GM21381 (cell line): ENCODE results near the gene TSHZ2.

ENCODE experiments used
- ATAC-seq: cut with Tn5 transposase; IDR thresholded peaks from one replicate; pipeline ENCODE4 v1.9.1; 2021; ENCODE audit warnings: mild to moderate bottlenecking, moderate library complexity; ENCODE audit not compliant: unreplicated experiment

Gene TSHZ2

DNA sequence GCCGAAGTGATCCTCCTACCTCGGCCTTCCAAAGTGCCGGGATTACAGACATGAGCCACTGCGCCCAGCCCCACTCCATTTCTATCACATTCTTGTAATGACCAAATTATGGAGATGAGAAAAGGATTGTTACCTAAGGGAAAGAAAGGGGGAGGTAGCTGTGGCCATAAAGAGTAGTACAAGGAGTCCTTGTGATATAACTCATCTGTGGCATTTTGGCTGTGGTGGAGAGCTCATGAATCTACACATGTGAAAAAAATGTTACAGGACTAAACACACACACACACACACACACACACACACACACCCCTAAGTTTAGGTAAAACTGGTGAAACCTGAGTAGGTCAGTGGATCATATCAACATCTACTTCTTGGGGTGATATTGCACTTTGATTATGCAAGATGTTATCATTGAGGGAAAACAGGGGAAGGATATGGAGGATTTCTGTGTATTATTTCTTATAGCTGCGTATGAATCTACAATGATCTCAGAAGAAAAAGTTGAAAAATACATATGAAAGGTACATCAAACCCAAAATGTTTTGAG is 251.5 kb downstream of the TSHZ2 start:
- no peak for ATAC-seq

DNA sequence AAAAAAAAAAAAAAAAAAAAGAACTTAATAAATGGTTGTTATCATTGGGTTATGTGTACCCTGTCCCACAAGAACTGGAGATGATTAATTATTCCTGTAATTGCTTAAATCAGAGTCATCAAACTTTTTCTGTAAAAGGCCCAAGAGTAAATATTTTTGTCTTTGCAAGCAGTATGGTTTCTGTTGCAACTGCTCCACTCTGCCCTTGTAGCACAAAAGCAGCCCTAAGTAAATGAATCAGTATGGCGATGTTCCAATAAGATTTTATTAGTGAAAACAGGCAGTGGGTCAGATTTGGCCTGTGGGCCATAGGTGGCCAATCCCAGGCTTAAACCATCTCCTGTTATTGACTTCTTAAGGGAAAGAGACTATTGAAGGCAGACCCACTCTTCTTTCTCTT is 252.7 kb downstream of the TSHZ2 start:
- ATAC-seq, result no peak

DNA sequence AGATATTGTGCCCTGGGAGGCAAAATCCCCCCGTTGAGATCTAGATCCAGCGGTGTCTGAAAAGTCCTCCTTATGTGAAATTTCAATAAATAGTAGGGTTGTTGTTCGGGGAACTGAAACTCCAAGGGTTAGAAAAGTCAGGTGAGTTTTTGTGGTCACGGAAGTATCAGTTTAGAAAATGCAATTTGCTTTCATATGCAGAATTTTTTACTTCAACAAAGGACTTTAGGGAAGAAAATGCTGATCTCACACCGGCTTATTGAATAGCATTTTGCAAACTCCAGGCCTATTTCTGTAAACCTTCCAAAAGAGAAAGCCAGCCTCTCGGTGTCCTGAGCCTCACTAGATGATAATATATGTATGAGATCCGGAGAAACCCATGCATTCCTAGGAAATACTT is 254.7 kb downstream of the TSHZ2 start:
- no peak for ATAC-seq

DNA sequence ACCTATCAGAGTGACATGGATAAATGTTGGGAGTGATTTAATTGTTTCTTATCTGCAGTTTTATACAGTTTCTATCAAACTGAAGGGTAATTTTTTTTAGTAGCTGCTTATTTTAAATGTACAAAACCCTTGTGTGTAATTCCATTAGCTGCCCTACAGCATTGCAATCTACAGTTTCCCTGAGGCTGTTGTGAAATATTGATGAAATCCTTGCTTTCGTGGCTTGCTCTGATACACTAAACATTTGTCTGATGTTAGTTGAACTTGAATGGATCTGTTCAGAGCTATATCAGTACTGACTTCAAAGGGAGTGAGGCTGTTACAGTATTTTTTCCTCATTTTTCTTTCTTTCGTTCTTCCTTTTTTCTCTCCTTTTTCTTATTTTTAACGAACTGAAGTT is 255.4 kb downstream of the TSHZ2 start:
- no peak for ATAC-seq

DNA sequence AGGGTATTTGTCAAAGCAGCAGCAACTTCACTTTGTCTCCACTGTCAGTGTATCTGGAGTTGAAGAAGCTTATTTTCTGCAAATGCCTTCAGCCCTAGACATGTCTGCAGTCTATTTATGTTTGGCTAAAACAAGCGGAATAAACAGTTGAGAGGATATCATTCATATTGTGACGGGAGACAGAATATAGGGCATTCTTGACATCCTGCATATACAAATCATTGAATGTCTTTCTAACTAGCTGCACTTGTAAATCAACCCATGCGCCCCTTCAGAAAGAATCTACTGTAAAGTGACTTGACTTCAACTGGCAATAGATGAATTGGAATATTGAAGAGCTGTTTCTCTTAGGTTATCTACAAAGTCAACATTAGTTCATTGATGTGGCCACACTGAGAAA is 258.9 kb downstream of the TSHZ2 start:
- no peak for ATAC-seq

DNA sequence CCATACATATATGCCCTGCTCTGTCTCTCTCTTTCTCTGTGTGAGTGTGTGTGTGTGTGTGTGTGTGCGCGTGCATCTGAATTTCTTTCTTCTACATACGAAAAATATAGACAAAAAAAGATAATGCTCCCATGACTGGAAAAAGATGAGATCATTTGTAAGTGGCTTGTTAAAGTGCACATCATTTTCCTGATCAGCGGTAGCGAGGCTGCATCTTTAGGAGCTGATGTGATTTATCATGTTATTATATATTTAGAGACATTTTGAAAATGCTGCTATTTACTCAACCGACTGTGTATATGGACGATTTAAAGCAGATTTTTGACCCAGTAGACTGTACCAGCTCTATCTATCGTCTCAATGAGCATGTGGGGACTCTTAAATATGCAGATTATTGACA is 265.3 kb downstream of the TSHZ2 start:
- no peak for ATAC-seq

DNA sequence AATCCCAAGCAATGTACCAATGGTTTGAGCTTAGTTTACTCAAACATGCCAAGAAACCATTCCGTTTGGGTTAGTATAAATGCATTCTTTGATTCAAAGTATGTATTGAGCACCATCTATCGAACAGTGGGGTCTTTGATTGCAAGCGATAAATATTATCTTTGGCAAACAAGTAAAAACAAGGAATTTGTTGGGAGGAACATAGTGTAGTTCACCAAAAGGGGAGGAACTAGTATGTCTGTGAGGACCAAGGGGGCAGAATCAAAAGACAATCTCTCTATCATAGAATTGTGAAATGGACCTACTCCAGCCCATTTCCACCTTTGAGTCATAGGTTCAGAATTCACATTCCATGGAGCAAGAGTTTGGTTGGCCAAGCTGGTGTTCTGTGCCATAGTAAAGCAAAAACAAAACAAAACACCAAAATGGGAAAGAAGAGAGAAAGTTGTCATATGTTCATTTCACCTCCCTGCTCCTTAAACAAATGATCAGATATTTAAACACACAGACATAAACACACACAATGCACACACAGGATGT is 266.0 kb downstream of the TSHZ2 start:
- ATAC-seq, result no peak

DNA sequence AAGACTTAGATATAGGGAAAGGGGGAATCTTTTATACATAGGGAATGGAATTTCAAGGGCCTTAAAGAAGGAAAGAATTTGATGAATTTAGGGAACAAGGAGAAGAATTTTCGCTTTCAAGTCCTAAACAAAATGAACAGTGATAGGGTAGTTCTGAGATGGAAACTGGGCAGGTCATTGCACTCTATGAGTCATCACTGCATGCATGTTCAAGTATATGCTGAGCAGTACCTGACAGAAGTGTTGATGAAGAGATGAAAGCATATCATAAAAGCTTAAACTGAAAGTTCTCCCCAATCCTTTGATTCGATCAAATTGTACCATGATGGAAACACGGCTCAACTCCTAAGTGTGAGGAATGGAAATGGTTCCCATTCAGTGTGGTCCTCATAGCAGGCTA is 271.0 kb downstream of the TSHZ2 start:
- ATAC-seq, result no peak

DNA sequence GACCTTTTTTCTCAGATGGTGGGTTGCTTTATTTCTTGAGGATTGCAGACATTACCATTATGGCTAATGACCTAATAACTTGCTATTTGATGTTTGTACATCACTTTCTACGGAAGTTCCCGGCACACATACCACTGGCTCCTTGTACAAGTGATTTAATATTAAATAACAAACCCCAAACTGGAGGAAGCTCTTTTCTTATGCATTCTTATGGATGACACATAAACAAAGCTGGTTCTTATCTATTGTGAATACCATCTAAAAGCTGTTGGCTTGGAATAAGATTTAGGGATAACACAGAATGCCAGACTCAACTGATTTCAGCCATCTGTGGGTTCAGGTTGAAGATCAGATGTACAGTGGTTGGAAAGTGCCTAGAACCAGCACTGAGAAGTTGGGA is 272.6 kb downstream of the TSHZ2 start:
- no peak for ATAC-seq

DNA sequence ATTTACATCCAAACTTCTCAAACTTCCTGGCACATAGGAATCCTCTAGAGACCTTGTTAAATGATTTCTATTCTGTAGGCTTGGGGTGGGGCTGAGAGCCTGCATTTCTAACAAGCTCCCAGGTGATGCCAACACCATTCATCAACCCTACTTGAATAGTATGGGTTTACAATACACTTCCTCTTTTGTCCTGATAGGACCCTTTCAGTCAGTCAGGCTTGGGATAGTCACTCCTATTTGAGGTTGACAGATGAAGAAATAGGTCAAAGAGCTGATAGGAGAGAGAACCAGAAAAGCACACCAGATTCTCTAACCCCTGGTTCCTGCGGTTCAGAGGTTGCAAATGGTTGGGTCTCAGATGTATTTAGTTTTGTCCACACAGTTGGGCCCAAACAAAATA is 273.4 kb downstream of the TSHZ2 start:
- no peak for ATAC-seq

DNA sequence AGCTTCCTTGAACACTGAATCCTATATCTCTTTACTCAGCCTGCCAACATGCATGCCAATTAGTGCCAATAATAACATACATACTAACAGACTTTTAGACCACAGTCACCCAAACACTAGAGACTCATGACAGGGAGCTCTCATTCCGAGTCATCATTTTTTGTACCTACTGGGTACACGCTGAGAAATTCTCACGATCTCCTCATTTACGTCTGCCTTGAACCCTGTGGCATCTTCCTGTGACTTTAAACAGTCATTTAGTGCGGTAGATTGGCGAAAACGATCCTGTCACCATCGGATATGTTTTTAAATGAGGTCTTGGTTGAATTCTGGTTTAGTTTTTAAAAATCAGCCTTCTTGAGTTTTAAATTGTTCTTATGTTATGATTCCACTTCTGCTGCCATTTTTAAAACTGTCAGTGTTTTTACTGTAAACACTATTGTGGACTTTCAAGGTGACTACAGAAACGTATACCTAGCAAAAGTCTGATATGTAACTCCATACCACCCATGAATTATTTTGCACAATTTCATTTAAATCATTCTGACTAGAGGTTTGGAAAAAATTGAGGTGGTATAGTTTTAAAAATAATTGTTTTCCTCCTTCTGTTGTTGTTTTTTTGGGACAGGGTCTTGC is 275.4 kb downstream of the TSHZ2 start:
- ATAC-seq, result no peak

DNA sequence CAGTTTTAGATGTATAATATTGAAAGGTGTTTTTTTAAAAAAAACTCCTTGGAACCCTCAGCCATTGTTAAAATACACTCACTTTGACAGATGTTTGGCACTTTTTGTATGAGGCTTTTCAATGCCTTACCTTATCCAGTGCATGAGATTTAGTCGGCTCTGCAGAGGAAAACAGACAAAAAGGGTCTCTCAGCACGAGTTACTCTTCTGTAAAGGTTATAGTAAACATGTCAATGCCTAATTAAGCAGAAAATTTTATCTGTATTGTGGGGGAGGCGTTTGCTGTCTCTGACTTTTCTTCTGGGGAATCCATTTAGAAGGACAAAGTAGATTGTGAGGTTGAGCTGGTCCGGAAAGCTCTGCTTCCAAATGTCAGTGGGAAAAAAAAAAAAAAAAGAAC is 278.3 kb downstream of the TSHZ2 start:
- no peak for ATAC-seq

DNA sequence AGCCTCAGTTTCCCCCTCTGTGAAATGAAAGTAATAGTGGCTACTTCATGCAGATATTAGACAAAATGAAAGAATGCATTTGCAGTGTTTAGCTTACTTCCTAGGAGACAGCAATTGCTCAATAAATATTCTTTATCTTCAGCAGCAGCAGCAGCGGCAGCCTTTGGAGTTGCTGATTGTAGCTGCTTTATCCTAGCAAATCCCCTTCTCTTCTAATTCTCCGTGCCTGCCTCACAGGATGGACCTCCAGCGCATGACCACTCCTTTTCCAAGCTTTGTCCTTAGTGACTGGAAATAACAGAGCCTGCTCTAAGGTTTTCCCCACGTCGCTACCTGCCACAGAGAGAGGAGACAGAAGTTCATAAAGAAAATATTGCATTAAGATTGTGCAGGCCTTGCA is 279.8 kb downstream of the TSHZ2 start:
- no peak for ATAC-seq

DNA sequence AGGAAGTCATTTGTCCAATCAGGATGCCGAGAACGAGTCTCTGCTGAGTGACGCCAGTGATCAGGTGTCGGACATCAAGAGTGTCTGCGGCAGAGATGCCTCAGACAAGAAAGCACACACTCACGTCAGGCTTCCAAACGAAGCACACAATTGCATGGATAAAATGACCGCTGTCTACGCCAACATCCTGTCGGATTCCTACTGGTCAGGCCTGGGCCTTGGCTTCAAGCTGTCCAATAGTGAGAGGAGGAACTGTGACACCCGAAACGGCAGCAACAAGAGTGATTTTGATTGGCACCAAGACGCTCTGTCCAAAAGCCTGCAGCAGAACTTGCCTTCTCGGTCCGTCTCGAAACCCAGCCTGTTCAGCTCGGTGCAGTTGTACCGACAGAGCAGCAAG is 281.5 kb downstream of the TSHZ2 start:
- no peak for ATAC-seq

DNA sequence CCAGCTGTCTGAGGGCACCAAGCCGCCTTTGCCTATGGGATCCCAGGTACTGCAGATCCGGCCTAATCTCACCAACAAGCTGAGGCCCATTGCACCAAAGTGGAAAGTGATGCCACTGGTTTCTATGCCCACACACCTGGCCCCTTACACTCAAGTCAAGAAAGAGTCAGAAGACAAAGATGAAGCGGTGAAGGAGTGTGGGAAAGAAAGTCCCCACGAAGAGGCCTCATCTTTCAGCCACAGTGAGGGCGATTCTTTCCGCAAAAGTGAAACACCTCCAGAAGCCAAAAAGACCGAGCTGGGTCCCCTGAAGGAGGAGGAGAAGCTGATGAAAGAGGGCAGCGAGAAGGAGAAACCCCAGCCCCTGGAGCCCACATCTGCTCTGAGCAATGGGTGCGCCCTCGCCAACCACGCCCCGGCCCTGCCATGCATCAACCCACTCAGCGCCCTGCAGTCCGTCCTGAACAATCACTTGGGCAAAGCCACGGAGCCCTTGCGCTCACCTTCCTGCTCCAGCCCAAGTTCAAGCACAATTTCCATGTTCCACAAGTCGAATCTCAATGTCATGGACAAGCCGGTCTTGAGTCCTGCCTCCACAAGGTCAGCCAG is 283.0 kb downstream of the TSHZ2 start:
- ATAC-seq, result no peak

DNA sequence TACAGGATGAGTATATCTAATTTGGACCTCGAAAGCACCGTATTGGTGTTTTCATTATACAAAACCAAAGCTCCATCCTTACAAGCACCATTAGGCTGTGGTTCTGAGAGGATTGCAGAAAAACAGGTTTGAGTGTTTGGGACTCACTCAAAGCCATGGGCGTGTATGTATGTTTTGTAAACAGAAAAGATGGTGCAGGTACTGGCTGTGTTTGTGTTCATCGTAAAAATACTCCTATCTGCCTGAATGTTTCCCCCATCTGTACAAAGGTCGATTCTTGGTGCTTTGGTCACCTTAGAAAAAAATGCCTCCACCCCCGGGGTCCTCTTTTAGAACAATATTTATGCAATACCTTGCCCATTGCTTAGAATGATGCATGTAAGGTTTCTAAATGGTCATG is 286.6 kb downstream of the TSHZ2 start:
- no peak for ATAC-seq

DNA sequence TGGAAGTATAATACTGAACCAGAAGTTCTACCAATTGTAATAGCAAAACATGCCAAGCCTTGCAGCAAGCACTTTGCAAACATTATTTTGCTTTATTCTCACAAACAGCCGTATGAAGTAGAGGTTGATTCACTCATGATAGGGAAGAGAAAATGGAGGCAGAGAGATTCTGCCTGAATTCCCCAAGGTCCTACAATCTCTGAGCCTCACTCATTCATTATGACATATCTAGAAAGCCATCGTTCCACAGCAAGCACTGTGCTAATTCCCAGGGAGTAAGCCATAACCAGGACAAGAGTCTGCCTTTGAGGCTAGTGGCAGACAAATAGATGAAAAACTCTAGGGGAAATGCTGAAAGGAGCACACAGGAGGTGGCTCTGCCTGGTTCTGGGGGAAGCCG is 288.0 kb downstream of the TSHZ2 start:
- no peak for ATAC-seq

DNA sequence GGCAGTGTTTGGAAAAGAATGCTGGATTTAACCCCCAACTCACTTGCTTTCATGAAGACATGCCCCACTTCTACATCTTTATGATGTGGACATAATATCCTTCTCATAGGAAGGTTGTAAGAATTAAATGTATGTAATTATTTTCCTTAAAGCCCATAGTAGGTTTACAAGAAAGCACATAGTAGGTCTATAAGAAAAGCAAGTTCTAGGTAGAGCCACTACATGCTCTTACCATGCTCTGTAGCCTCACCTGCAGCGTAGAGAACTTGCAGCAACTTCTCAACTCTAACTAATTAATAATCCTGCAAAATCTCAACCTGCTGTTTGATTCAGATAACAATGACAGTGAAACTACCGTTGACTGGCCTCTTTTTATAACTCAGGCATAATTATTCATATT is 288.4 kb downstream of the TSHZ2 start:
- no peak for ATAC-seq

DNA sequence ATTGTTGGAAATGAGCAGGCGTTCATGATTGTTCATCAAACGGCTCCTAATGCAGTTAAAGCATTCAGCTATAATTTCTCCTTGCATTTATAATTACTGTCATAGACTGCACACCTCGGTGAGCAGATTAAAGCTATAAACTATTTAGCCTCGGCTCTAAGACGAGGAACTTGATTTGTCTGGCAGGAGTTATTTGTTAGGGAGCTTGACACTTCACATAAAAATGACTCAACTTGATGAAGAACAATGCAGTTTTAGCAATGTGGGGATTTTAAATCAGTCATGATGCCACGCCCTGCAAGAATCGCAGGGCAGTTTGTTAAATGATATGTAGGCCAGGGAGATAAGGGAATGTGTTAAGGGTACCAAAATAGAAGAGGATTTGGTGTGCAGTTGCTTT is 290.2 kb downstream of the TSHZ2 start:
- ATAC-seq, result no peak

DNA sequence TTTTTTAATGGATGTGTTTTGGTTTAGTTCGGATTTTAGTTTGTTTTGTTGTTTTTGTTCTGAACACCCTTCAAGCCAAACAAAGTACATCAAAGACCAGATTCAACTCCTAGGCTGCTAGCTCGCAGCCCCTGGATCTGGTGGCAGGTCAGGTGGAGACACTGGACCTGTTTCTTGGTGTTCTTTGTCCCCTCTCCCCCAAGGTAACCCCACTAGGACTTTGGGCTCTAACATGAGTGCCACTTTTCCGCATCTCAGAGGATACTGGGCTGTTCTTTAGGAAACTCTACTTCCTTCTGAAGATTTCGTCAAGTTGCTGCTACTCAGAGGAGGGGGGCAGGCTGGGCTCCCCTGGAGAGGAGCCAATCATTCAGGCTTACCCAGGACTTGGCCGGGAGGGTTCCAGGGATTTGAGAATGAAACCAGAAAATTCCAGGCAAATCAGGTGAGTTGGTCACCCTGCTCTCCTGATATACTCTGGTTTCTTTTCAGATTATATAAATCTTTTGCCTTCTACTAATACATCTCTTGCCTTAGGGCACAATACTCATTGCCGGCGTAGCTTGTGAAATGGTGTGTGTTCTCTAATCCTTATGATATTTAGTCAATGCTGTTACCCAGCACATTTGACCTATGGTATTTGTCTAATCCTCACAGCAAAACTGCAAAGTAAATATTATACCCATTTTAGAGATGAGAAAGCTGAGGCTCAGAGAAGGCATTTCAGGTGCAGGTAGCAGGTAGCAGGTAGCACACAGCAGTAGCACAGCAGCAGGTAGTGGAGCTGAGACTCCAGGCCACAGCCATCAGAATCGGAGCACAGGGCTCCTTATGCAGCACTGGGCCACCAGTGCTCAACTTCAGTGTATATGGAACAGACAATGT is 291.6 kb downstream of the TSHZ2 start:
- no peak for ATAC-seq

DNA sequence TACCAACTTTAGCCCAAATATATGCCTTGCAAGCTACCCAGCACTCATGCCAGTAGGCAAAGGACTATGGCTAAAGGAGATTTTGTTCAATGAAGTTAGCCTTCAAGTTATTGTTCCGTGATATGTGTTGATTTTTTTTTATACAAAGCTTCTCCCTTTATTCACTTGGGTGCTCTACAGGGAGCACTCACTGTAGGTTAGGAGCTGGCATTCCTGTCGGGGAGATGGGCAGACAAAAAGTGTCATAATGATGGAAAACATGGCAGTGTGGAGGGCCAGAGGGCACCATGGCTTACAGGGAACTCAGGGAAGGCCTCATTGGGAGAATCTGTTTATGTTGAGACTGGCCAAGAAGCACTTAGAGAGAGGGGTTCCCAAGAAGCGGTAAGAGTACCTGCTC is 292.4 kb downstream of the TSHZ2 start:
- ATAC-seq, result no peak
